Fibroblast of gingiva (primary cell): ENCODE data around the gene NOX3.
"Not testable (repeated sequence)": the region's sequence is repeated elsewhere in the genome, so short reads cannot be mapped to it uniquely, and the experiment has no call there.

Source experiments
- DNase-seq: peaks from one replicate; pipeline ENCODE4 v3.0.0-alpha.2; 2011; ENCODE audit warnings: low read depth

The NOX3 gene

GRCh38 chr6:155470979-155471616 lies 15.5 kb upstream of the NOX3 start:
- DNase-seq: not testable (repeated sequence)

GRCh38 chr6:155468543-155468942 lies 12.9 kb upstream of the NOX3 start:
- not testable (repeated sequence) for DNase-seq

- DNase-seq: no peak
Observed at GRCh38 chr6:155466539-155466938, 10.9 kb upstream of the NOX3 start.

DNA sequence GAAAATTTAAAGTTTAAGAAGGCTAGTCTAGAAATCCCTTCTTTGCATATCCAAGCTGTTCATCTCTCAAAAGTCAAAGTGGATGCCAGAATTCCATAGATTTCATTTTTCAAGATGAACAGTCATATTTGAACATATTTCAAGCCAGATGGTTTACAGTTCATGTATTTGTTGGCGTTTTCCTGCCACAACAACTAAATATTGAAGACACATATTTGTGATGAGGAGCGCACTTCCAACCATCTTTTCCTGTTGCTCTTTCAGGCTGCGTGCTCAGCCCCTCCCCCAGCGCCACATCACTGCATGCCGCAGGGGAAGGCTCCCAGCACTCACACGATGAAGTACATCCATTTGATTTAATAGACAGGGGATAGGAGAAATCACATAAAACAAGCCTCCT lies 5.9 kb upstream of the NOX3 start:
- peak; percentile 27 for DNase-seq

DNA sequence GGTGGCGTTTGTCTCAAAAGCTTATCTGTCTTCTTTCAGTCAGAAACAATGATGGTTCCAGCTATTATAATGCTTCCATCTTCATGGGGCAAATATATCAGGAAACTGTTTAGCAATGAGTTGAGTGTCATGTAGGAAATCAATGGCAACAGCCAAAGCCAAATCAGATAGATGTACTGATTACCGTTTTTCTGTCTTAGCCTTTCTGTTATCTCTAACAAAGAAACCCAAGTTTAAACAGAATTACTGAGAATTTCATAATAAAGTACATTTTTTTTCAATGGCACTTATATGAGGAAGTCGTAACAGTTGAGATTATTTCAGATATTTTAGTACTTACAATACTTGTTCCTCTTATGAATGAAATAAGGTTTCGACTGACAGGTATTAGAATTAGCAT lies 1.2 kb downstream of the NOX3 start:
- no peak for DNase-seq

DNA sequence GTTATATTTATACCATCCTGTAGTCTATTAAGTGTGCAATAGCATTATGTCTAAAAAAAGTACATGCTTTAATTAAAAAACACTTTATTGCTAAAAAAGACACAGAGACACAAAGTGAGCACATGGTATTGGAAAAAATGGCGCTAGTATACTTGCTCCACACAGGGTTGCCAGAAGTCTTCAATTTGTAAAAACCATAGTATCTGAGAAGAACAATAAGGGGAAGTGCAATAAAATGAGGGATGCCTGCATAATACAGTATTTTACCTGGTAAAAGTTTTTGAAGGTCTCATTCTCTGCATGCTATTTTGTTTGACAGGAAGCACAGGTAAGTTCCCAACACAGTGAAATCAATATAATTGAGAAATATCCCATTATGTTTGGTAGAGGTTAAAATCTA lies 1.6 kb downstream of the NOX3 start:
- no peak for DNase-seq

- no peak for DNase-seq
Observed at GRCh38 chr6:155452576-155452975, 3.1 kb downstream of the NOX3 start.

DNA sequence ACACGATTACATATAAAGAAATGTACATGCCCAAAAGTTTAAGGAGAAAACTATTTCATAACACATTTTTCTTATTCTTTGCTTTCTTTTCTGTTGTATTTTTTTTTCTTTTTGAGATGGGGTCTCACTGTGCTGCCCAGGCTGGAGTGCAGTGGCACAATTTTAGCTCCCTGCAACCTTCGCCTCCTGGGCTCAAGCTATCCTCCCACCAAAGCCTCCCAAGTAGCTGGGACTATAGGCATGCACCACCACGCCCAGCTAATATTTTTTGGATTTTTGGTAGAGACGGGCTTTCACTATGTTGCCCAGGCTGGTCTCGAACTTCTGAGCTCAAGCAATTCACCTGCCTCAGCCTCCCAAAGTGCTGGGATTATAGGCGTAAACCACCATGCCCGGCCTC lies 4.1 kb downstream of the NOX3 start:
- DNase-seq: not testable (repeated sequence)

DNA sequence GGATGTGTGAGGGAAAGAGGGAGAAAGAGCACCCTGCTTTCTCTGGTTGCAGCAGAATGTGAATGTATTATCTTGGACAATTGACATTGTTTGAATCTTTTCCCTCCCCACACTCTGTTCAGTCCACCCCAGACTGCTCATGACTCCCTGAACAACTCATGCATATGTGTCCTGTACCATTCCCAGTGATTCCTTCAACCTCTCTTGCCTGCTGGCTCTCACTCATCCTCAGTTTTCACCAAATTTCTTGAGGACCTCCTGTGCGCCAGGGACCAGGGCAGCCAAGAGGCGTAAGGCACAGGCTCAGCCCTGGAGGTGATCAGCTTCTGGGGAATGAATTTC lies 5.4 kb downstream of the NOX3 start:
- no peak for DNase-seq

- no peak for DNase-seq
Observed at GRCh38 chr6:155449450-155450239, 6.0 kb downstream of the NOX3 start.

GRCh38 chr6:155448668-155449449 lies 6.8 kb downstream of the NOX3 start:
- no peak for DNase-seq

GRCh38 chr6:155447949-155448348 lies 7.7 kb downstream of the NOX3 start:
- no peak for DNase-seq

- DNase-seq: no peak
Observed at GRCh38 chr6:155444952-155445903, 10.4 kb downstream of the NOX3 start.

- DNase-seq: no peak
Observed at GRCh38 chr6:155444120-155444917, 11.3 kb downstream of the NOX3 start.

DNA sequence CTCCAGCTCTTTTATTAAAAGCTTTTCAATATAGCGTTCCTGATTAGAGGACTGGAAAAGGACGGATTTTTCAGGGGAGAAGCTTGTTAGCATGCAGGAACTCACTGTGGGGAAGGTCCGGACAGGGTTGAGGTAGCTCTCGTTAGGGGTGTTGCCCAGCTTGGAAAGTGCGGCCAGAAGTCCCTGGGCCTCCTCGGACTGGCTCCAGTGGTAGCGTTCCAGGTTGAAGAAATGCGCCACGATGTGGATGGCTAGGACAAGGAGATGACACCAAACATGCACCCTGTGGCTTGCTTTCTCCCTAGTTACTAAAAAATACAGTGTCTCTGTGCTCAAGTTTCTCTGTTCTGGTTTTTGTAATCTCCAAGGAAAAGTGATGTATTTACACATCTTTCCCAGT lies 12.5 kb downstream of the NOX3 start:
- DNase-seq: no peak

DNA sequence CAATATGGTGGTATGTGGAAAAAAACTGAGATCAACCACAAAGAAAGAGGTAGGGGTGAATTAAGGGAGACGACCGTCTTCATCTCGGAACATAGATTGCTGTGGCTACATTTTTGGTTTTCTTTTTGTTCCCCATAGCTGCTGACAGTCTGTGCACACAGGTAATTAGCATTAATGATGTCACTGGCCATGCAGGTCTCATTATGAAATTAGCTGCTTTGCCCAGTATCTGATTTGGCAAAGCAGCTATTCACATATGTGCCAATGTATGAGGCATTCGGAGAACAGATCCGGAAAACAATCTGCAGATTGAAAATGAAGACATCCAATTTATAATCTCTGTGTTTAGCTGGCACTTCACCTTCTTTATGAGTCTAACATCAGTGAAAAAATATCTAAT lies 13.1 kb downstream of the NOX3 start:
- DNase-seq: no peak

DNA sequence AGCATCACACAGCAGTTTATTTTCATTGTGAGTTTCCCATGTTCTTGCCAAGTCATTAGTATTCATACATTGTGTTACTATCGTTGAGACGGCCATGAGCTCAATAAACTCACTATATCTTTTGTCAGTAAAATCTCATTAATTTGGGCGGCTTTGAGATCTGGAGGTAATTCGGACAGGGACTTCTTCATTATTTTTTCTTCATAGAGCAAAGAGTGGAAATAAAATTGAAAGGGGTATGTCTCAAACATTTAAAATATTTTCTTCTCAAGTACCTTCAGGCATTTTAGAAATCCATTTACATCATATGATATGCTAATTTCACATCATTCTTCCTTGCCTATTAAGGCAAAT lies 14.6 kb downstream of the NOX3 start:
- no peak for DNase-seq

- DNase-seq: no peak
Observed at GRCh38 chr6:155440398-155441111, 15.1 kb downstream of the NOX3 start.

DNA sequence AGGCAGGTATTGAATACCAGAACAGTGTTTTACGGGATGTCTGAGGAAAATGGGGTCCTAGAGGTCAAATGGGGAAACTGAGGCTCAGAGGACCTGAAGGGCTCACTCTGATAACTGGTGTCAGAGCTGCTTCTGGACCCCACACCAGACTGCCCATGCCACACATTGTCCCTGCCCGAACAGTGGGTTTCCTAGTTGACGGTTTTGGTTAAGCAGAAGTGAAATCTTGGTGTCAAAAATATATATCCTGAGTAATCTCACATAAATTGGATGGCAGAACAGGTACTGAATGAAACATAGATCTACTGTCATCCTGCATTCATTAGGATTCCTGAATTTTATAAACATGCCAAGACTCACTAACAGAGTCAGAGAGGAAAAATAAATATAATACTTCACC lies 16.3 kb downstream of the NOX3 start:
- DNase-seq: no peak

DNA sequence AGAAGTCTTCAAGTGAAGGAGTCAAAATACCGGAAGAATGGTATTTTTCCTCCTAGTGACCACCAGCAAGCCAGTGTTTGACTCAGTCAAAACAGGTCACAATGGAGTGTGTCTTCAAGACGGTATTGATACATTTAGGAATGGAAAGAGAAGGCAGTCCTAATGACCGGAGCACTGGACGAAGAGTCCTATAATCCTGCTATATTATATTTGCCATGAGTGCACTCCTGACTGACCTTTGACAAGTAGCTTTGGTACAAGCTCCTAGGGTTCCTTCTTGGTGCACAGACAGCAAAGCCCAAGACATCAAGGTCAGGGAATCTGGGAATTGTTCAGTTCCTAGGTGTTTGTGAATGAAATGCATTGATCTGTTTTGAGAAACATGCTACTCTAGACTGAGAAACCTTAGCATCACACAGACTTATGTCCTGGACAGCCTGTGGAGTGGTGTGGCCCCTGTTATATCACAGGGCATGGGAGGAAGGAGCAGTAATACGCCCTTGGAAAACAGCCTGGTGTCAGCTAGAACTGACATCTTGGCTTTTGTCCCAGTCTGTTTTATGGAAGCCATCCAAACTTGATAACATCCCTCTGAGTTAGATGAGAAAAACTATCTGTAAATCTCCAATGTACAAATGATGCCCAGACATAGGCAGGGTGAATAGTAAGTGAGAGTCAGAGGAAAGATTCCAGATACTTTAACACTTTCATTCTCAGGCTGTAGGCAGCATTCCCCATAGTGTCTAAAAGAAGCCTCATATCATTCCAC lies 18.5 kb downstream of the NOX3 start:
- DNase-seq: no peak
